GM18873 (cell line): ENCODE results near the gene MED10.

ENCODE experiments used
- ATAC-seq: cut with Tn5 transposase; IDR thresholded peaks from one replicate; pipeline ENCODE4 v1.9.1; 2021; ENCODE audit warnings: mild to moderate bottlenecking, moderate library complexity, moderate number of reproducible peaks; ENCODE audit not compliant: unreplicated experiment, low FRiP score

The MED10 gene, protein sequence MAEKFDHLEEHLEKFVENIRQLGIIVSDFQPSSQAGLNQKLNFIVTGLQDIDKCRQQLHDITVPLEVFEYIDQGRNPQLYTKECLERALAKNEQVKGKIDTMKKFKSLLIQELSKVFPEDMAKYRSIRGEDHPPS

GRCh38 chr5:6377905-6378765 lies at the start of gene MED10:
MED10 (minus strand) TSS chr5:6378547; CDS start chr5:6378483, 64 bp downstream.
- ATAC-seq, result peak; percentile 94

- ATAC-seq, result no peak
Measured at GRCh38 chr5:6427694-6428093, 49.3 kb upstream of the MED10 start.

DNA sequence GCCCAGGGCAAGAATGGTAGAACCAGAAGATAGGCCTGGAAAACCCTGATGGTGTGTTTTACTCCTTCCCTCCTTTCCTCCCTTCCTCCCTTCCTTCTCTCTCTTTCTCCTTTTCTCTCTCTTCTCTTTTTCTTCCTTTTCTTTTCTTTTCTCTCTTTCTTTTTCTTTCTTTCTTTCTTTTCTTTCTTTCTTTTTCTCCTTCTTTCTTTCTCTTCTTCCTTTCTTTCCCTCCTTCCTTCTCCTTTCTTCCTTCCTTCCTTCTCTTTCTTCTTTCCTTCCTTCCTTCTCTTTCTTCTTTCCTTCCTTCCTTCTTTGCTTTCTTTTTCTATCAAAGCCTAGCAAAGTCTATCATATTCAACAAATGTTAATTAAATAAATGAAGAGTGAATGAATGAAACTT lies 46.4 kb upstream of the MED10 start:
- ATAC-seq, result no peak

GRCh38 chr5:6424110-6424659 lies 45.8 kb upstream of the MED10 start:
- ATAC-seq, result no peak

DNA sequence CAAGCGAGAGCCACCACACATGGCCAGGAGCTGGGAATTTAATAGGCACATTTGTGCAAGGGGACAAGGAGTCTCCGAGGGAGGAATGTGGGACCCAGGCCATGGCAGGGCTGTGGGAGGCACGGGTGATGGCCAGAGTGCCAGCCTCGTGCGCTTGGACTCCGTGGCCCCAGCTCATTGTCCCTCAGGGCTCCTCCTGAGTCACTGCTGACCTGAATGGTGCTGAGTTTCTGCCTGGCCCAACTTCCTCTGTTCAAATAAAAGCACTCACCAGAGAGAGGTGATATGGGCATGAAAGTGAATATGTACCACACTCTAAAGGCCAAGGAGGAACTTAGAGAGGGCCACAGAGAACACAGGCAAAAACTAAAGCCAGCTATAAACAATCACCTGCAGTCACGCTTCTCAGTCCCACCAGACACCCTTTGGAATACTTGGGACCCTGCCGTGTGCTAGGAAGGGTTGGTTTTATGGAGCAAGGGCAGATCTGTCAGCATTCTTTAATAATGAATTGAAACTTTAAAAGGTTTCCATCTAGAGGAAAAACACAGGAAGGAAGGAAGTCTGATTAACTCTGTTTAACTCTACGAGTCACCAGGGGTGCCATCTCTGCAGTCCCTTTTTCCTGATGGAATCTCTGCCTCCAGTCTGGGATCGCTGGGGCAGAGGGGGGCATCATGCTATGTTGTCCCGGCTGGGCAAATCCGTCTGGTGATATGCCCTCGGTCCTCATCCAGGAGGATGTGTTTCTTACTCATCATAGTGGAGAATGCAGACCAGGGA lies 45.2 kb upstream of the MED10 start:
- ATAC-seq, result no peak

- ATAC-seq, result no peak
Measured at GRCh38 chr5:6419340-6419852, 41.0 kb upstream of the MED10 start.

- no peak for ATAC-seq
Measured at GRCh38 chr5:6418679-6419276, 40.4 kb upstream of the MED10 start.

DNA sequence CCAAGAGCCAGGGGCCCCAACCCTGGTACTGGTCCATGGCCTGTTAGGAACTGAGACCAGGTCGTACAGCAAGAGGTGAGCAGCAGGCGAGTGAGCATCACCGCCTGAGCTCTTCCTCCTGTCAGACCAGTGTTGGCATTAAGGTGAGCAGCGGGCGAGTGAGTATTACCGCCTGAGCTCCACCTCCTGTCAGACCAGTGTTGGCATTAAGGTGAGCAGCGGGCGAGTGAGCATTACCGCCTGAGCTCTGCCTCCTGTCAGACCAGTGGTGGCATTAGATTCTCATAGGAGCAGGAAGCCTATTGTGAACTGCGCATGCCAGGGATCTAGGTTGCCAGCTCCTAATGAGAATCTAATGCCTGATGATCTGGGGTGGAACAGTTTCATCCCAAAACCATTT lies 39.3 kb upstream of the MED10 start:
- no peak for ATAC-seq

- no peak for ATAC-seq
Measured at GRCh38 chr5:6412811-6413210, 34.5 kb upstream of the MED10 start.

DNA sequence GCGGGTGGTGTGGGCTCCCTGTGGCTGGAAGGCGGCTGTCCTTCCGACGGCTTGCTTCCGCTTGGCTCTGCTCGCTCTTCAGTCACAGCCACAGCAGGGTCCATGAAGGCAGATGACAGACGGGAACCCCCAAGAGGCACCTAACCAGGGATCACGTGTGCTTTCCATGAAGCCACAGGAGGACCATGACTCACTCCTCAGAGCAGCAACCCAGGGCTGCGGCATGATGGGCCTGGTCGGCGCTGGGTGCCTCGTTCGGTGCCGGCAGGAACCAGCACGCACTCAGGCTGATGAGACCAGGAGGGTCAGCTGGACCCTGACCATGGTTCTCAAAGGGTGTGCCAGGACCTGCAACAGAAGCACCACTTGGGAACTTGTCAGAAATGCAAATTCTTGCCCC lies 32.8 kb upstream of the MED10 start:
- ATAC-seq, result no peak

DNA sequence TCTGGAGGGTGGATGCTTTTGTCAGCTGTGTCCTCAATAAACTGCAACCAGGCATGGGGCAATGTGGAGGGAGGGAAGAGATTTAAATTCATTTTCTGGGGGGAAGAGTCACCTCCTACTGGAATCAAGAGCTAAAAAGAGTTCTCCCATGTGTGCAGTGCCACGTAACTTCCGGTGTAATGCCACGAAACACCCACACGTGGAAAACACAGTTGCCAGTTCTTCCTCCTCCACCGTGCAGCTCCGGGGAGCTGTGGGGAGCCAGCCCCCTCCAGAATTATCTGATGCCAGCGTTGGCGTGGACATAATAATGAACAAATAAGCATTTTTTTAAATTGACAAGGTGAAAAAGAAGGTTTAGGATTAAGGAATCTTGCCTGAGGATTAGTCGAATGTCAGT lies 32.1 kb upstream of the MED10 start:
- ATAC-seq, result no peak

GRCh38 chr5:6408627-6409446 lies 30.5 kb upstream of the MED10 start:
- ATAC-seq, result no peak

- no peak for ATAC-seq
Measured at GRCh38 chr5:6408260-6408596, 29.9 kb upstream of the MED10 start.

GRCh38 chr5:6407558-6408259 lies 29.4 kb upstream of the MED10 start:
- no peak for ATAC-seq

DNA sequence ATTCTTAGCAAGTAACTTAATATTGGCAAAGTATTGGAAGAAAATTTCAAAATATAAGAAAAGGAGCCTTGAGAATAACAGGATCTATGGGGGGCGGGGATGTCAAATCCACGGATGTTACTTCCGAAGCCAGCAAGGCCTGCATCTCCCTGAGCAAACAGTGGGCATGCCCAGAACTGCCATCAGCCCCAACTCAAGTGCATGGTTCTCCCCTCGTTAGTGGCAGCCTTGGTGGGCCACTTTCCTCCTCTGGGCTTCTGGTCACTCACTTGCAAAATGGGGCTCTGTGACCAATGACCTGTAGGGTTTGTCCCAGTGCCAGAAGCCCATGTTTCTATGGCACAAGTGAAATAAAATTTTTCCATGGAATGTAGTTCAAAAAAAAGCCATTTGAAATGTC lies 27.2 kb upstream of the MED10 start:
- ATAC-seq, result no peak

GRCh38 chr5:6404129-6404528 lies 25.8 kb upstream of the MED10 start:
- ATAC-seq, result no peak

DNA sequence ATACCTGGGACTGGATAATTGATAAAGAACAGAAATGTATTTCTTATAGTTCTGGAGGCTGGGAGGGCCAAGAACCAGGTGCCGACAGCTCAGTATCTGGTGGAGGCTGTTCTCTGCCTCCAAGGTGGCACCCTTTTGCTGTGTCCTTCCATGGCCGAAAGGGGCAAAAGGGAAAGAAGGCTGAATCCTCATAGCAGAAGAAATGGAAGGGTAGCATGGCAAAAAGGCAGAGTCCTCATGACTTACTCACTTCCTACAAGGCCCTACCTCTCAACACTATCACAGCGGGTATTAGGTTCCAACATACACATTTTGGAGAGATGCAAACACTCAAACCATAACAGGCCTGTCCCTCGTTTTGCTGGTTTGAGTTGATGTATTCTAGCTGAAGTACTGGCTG lies 25.1 kb upstream of the MED10 start:
- no peak for ATAC-seq

GRCh38 chr5:6402939-6403338 lies 24.6 kb upstream of the MED10 start:
- no peak for ATAC-seq

DNA sequence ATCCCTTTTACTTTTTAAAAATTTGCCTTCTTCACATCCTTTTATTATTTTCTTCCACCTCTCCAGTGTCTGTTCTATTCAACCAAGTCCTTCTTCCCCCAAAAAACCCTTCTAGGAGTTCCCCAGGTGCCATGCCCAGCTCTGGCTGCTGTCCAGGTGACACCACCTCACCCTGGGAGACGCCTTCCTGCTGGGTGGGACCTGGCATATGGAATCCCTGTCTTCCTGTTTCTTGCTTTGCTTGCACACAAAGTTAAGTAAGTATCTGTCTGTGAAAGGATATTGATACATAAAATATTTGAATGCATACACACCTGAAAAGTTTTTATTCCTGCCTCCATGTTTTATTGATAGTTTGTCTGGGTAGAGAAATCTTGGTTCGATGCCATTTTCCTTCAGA lies 23.1 kb upstream of the MED10 start:
- no peak for ATAC-seq
